NCI-H1105 (cell line): ENCODE results near the gene CHRNA7.
"Not testable (repeated sequence)": the region's sequence is repeated elsewhere in the genome, so short reads cannot be mapped to it uniquely, and the experiment has no call there.

ENCODE experiments used
- DNase-seq: peaks from one replicate; lab custom pipeline; 2025; lab: John Stamatoyannopoulos, UW

The CHRNA7 gene

DNA sequence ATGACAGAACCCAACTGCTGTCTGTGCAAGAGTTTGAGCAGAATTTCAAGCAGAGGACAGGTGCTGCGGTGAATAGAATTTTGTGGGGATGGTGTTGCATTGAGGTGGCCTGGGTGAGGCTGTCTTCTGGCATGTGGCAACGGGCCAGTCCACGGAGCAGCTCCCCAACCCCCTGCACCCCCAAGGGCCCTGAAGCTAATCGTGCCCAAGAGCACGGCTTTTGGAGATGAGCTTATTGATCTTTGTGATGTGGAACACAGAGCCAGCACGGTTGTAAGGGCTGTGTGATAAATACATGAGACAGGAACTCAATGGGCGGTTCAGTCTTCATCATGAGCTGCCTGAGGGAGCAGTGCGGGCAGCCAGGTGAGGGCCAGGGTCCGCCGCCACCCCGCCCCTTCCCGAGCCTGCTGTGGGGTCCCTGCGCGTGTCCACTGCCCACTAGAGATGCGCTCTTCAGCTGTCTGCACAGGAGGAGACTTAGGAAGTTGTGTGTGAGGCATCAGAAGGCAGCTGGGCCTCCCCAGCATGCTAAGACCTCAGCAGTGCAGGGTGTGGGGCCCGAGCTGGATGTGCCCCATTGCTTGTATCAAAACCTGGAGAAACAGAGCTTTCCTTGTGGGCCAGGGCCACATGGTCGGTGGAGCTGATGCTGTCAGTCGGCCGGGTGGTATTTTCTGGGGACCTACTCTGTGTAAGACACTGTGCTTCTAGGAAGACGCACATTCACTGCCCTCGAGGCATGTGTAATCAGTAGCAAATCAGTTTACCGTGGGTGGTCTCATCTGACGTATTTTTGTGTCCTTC, 90.5 kb downstream of the CHRNA7 start:
- DNase-seq = no peak

GRCh38 chr15:32121384-32121695, 91.0 kb downstream of the CHRNA7 start:
- no peak for DNase-seq

DNA sequence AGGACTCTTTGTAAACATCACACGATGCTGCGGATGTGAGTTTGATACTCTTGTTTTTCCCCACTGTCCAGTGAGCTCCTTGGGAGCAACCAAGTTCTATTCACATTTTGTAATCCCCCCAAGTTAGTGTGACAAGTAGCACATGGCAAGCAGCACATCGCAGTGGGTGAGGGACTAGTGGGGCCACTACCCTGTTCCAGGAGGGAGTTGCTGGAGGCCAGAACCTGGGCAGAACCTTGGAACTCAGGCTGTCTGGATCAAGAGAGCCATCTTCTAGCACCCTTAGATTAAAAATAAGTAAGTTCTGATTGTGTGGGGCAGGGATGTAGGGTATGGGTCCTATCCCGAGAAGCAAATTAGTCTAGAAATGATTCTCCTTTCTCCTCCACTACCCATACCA, 91.7 kb downstream of the CHRNA7 start:
- DNase-seq = no peak

DNA sequence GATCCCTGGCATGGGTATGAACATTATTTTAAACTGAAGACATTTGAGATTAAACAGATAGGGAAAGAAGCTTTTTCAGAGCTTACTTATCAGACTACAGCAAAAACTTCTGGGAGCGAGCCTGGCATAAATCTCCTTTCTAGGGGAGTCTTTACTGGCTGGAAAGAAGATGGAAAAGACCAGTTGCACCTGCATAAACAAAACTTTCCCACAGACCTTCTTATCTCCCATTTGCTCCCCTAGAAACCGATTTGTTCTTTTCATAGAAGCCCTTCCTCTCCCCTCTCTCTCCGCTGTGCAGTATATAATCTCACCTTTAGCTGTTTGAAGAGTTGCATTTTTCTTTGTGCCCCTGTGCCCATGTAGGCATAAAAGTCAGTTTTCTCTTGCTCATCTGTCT, 93.2 kb downstream of the CHRNA7 start:
- DNase-seq = no peak

GRCh38 chr15:32124726-32125125, 94.4 kb downstream of the CHRNA7 start:
- DNase-seq = no peak

DNA sequence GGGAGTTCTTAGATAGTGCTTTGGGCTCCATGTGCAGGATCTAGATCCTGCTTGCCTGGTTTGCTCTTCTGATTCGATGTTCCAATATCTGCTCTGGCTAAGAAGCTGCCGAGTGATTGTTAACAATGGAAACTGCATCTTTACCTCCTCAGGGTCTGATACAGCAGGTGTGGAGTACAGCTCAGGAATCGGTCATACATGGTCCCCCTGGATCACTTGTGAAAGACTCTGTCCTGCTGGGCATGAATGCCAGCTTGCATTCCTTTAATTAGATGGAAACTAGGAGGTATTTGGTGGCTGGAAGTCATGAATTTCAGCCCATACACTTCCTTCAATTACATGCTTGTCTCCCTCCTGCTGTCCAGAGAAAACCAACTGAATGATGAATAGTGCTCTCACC, 95.3 kb downstream of the CHRNA7 start:
- DNase-seq = no peak

- no peak for DNase-seq
Measured at GRCh38 chr15:32129815-32130214, 99.5 kb downstream of the CHRNA7 start.

DNA sequence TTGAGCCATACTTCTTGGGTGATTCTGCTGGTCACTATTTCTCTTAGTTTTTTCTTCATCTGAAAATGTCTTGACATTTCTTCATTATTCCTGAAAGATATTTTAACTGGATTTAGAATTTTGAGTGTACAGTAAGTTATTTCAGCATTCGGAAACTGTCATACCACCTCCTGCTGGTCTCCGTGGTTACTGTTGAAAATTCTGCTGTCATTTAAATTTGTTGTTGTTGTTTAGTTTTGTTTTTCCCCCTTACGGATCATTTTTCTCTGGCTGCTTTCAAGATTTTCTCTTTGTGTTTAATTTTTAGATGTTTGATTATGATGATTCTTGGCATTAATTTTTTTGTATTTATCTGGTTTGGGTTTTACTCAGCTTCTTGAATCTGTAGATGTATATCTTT, 100.5 kb downstream of the CHRNA7 start:
- DNase-seq = no peak

GRCh38 chr15:32131803-32132202, 101.5 kb downstream of the CHRNA7 start:
- no peak for DNase-seq

GRCh38 chr15:32132859-32133258, 102.5 kb downstream of the CHRNA7 start:
- DNase-seq = no peak

DNA sequence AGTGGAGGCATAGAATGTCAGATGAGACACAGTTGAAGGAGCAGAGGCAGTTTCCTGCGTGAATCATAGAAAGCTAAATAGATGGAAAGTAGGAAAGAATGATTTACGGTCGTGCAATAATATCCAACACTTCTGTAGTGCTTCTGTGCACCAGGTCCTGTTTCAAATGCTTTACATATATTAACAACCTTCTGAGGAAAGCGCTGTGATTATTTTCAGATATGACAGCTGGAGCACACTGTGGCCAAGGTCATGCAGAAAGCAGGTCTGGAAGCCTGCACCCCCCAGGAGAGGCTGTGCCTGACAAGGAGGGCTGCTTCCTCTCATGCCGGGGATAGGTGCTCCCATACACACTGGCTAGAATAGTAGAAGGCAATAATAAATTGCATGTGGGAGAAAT, 104.5 kb downstream of the CHRNA7 start:
- DNase-seq = no peak

- no peak for DNase-seq
Measured at GRCh38 chr15:32135335-32135734, 105.0 kb downstream of the CHRNA7 start.

DNA sequence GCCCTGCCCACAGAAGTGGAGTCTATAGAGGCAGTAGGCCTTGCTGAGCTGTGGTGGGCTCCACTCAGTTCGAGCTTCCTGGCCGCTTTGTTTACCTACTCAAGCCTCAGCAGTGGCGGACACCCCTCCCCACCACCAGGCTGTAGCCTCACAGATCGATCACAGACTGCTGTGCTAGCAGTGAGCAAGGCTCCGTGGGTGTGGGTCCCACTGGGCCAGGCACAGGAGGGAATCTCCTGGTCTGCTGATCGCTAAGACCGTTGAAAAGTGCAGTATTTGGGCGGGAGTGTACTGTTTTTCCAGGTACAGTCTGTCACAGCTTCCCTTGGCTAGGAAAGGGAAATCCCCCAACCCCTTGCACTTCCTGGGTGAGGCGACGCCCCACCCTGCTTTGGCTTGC, 115.2 kb downstream of the CHRNA7 start:
- DNase-seq = not testable (repeated sequence)

DNA sequence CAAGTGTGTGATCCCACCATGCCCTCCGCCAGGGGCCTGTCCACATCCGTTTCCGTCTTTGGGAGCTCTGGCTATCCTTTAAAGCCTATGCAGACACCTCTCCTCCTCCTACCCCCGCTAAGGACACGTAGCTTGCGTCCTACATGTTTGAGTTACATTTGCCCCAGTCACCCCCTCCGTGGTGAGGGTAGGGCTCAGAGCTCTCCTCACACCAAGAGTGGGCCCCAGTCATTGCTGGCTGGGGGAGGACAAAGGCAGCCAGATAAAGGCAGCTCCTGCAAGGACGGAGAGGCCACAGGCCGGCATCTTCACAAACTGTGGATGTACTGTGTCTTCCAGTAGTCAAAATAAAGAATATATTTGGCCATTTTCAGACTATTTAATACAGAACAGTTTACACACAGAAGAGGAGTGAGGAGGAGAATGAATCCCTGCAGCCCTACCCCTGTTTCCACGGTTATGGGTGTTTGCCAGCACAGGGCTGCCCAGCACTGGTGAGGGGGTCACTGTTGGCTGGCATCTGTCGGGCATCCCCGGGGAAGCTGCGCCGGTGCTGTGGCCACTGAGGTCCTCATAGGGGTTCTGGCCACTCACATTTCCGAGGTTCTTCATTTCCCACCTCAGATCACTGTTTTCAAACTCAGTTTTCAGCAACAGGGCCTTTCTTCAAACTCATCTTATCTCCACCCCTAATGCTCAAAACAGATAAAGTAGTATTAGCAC, 118.7 kb downstream of the CHRNA7 start:
- no peak for DNase-seq

DNA sequence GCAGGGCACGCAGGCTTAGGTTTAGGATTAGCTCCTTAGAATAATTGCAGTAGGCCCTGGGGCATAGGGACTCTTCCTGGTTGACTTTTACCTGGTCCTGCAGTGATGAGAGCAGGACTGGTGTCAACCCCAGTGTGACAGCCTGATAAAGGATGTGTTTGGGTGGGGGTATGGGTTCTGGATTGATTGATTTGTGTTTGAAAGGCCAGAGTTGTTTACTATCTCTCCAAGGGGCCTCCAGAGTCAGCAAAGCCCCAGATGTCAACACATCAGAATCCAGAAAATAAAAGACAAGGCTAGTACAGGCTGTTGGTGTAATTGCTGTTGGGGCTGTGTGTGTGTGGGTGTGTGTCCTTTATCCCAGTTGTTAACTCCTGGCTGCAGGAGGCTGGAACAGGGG, 122.3 kb downstream of the CHRNA7 start:
- DNase-seq = no peak

DNA sequence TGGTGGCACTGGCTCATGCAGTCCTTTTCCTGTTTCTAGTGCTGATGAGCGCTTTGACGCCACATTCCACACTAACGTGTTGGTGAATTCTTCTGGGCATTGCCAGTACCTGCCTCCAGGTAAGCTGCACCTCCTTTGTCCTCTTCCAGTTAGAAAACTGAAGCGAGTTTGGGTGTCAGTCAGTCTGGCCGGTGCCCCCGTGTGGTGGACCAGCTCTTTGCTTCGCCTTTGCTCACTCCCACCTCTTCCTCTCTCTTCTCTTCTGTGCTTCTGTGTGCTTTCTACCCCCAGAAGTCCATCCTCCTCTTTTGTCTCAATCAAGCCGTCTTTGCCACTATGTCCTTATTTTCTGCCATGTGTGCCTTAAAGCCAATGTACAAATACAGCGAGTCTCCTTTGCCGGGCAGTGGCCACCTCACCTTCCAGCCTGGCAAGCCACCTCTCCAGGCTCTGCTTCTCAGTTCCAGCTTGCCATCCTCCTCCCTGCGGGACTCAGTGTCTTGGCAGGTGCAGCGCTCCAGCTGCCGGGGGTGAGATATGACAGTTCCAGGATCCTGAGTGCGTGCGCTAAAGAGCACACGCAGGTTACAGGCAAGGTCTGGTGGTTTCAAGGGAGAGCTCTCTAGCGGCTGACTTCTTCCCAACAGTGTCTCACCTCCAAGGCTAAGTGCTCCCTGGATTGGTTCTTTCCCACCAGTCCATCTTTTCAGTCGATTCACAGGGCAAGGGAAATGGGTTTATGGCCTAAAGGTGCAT, 123.7 kb downstream of the CHRNA7 start:
- DNase-seq = not testable (repeated sequence)

- DNase-seq = not testable (repeated sequence)
Measured at GRCh38 chr15:32162143-32162542, 131.8 kb downstream of the CHRNA7 start.

DNA sequence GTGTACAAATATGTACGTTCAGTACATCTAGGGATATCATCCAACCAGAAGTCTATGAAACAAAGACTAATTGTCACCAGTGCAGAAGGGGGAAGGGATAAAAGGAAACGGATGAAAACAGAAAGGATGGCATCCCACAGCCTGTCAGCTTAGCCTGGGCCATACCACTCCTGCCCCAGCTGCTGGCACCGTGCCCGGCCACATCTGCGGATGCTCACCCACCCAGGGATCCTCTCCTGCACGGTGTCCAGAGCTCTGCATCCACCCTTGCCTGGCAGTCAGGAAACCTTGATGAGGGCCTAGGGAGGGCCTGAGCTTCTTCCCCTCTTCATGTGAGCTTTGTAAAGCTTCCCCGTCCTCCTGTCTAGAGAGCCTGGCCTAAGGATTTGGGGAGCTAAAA, 133.8 kb downstream of the CHRNA7 start:
- not testable (repeated sequence) for DNase-seq

- not testable (repeated sequence) for DNase-seq
Measured at GRCh38 chr15:32164747-32165146, 134.4 kb downstream of the CHRNA7 start.

GRCh38 chr15:32165775-32166174, 135.5 kb downstream of the CHRNA7 start:
- not testable (repeated sequence) for DNase-seq

DNA sequence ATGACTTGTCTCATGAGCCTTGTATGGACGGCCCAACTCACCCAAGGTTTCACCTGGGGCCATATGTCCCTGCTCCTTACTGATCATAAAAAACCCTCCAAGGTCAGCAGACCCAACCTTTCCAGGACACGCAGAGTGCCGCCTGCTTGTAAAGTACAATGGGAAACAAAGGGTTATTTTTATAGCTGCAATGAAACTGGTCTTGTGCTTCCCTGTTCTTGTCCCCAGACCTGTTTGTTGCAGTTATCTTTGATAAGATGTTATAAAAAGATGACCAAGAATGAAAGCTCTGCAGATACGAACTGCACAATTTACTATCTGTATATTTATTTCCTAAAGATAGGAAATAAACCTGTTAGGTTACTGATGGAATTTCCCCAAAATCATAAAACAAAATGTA, 136.0 kb downstream of the CHRNA7 start:
- not testable (repeated sequence) for DNase-seq

DNA sequence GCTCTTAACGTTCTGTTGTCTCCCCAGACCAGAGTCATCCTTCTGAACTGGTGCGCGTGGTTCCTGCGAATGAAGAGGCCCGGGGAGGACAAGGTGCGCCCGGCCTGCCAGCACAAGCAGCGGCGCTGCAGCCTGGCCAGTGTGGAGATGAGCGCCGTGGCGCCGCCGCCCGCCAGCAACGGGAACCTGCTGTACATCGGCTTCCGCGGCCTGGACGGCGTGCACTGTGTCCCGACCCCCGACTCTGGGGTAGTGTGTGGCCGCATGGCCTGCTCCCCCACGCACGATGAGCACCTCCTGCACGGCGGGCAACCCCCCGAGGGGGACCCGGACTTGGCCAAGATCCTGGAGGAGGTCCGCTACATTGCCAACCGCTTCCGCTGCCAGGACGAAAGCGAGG, 137.6 kb downstream of the CHRNA7 start:
- DNase-seq = not testable (repeated sequence)

- not testable (repeated sequence) for DNase-seq
Measured at GRCh38 chr15:32180579-32180978, 150.3 kb downstream of the CHRNA7 start.
